GM12878 (cell line): Measurements from ENCODE around the gene TLR9. TPM values are rescaled to one million over a fixed set of nuclear protein-coding genes. Genes with fewer than 3 reads are reported as not detected.

Source experiments
- BCL11A ChIP-seq: IDR thresholded peaks from 2 replicates; pipeline ENCODE4 v1.6.1; 2011; ENCODE audit warnings: low read depth, low read length
- BMI1 ChIP-seq: fragments of 450-650 bp; IDR thresholded peaks from 2 replicates; pipeline ENCODE4 v1.6.1; 2016; ENCODE audit warnings: mild to moderate bottlenecking, moderate library complexity, borderline replicate concordance
- CREB1 ChIP-seq: IDR thresholded peaks from 2 replicates; pipeline ENCODE4 v1.6.1; 2012; ENCODE audit warnings: low read depth, mild to moderate bottlenecking, inconsistent platforms
- CREM ChIP-seq: IDR thresholded peaks from 2 replicates; pipeline ENCODE4 v1.6.1; 2014; ENCODE audit warnings: antibody characterized with exemption, low read depth
- MYC ChIP-seq: IDR thresholded peaks from 2 replicates; pipeline ENCODE4 v1.6.1; 2011; ENCODE audit warnings: mild to moderate bottlenecking, low read length, moderate library complexity, inconsistent platforms; ENCODE audit not compliant: insufficient read depth, insufficient replicate concordance, insufficient read length, severe bottlenecking
- PAX5 ChIP-seq: IDR thresholded peaks from 2 replicates; pipeline ENCODE4 v1.6.1; 2011; ENCODE audit warnings: low read depth, low read length, borderline replicate concordance
- RCOR1 ChIP-seq: conservative IDR thresholded peaks from 2 replicates; pipeline ENCODE4 v1.6.1; 2012; ENCODE audit warnings: low read depth, low read length, improper control_type of control experiment
- ZNF274 ChIP-seq: IDR thresholded peaks from one replicate; pipeline ENCODE4 v1.8.0; 2011; ENCODE audit not compliant: insufficient read length, insufficient read depth
- polyA plus RNA-seq, 11 experiments: library from polyadenylated mRNA; depleted of rRNA in 4 of 11; unstranded in 6 of 11; stranded (reverse) in 5 of 11; fragments of >200 nt; fragmentation: Nextera tagmentation in 4 of 11; fragmentation: Illumina TruSeq in 1 of 11; extraction: Ambion mirVana in 4 of 11; extraction: Trizol in 1 of 11; gene quantifications; 1 replicate in 1 of 11; 2 replicates in 10 of 11; pipeline versions ENCODE4 v1.2.1 to v1.2.3, GENCODE V29; 2011 to 2016; ENCODE audit warnings: inconsistent platforms in 2 of 11, missing spikeins in 2 of 11, low read depth in 1 of 11
- total RNA-seq, 4 experiments: library from RNA; depleted of rRNA in 3 of 4; stranded (reverse); fragments of >200 nt in 3 of 4; fragmentation: Illumina TruSeq in 1 of 4; extraction: Trizol in 1 of 4; gene quantifications; 2 replicates each; pipeline versions ENCODE4 v1.2.1 to v1.2.3, GENCODE V29; 2013 to 2021
- TF ChIP-seq, protein P1 (sequence below): fragments of 450-650 bp; IDR thresholded peaks from 2 replicates; pipeline ENCODE4 v1.6.1; 2017; ENCODE audit warnings: borderline replicate concordance

TLR9 gene
- total and polyA plus RNA-seq, 10 of the 15 experiments (the other 5 are each of a cell fraction or from before 2014, with no cell fraction given) = 0.10 to 4.8 (median 0.53) TPM; not detected in 1

DNA sequence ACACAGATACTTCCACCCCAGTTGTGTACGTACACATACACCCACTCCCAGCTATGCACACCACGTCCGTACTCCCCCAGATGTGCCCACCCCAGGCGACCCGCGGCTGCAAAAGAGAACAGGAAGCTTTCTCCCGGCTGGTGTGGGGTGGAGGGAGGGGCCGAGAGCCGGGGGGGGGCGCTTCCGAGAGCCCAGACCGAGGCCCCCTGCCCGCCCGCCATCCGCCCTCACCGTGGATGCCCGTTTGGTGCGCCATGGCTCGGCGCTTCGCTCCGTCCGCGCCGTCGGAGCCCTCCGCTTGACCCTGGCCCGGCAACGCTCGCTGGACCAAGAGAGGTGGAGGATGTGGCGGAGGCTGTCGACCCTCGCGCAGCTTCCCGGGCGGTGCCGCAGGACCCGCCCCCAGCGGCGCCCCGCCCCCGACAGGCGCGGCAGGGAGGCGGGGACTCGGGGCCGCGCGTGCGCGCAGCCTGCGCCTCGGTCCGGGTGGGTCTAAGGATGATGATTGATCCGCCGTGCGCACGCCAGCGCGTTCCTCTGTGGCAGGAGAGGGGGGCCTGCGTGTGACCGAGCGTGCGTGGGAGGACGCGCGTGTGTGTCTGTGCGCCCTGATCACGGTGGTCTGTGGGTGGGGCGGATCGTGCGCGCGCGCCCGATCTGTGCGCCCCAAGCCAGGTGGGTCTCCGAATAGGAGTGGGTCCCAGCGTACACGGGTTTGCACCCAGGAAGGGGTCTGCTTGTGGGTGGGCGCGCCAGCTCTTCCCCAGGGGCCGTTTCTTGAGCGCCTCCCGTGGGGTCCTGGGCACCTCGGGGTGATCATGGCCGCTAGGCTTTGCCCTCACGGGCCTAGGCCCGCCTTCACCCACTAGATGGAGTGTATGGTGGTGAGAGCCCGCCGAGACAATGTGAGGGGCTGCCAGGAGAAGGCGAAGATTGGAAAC lies 13.6 kb upstream of the TLR9 start, which contains the start of gene TWF2 (continued):
- TF ChIP-seq, protein P1, sequence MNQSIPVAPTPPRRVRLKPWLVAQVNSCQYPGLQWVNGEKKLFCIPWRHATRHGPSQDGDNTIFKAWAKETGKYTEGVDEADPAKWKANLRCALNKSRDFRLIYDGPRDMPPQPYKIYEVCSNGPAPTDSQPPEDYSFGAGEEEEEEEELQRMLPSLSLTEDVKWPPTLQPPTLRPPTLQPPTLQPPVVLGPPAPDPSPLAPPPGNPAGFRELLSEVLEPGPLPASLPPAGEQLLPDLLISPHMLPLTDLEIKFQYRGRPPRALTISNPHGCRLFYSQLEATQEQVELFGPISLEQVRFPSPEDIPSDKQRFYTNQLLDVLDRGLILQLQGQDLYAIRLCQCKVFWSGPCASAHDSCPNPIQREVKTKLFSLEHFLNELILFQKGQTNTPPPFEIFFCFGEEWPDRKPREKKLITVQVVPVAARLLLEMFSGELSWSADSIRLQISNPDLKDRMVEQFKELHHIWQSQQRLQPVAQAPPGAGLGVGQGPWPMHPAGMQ = no peak
- TF ChIP-seq CREB1 (no peak), PAX5 (no peak), RCOR1 (no peak), CREM (0 out of 2 replicates have a peak, but pooled peaks have one; percentile 30), MYC (peak; percentile 45), BCL11A (no peak), ZNF274 (no peak), BMI1 (no peak)
- TF ChIP-seq, all 136 proteins: peak for 37
